Measurements from ENCODE around the gene OSBPL10. TPM values are rescaled to one million over a fixed set of nuclear protein-coding genes. Genes with fewer than 3 reads are reported as not detected.

The OSBPL10 gene
- total RNA-seq, 1 donor from 2014 or later, result 45.4 TPM

- Mint-ChIP-seq H3K36me3 (ENCODE audit: low read depth) (no peaks in the 10 kb centered on the region), H3K27ac (ENCODE audit: unreplicated experiment) (no peak overlapping the region), H3K27me3 (ENCODE audit: low read depth) (no peaks in the 10 kb centered on the region), H3K9me3 (ENCODE audit: low read depth) (no peaks in the 10 kb centered on the region), H3K4me3 (ENCODE audit: unreplicated experiment) (no peak overlapping the region), H3K4me1 (ENCODE audit: low read depth) (peaks cover 20% of the 10 kb centered on the region)
- DNase-seq (ENCODE audit: low spot score), result no peak
- no peak for TF ChIP-seq CTCF (IDR thresholded peaks at IDR 0.05)
Measured at GRCh38 chr3:31927811-31928210, 53.3 kb downstream of the OSBPL10 start.

GRCh38 chr3:31926543-31926942 is 54.5 kb downstream of the OSBPL10 start:
- DNase-seq (ENCODE audit: low spot score), result no peak
- no peak for TF ChIP-seq CTCF (IDR thresholded peaks at IDR 0.05)
- Mint-ChIP-seq H3K4me1 (ENCODE audit: low read depth) (peaks cover 23% of the 10 kb centered on the region), H3K9me3 (ENCODE audit: low read depth) (no peaks in the 10 kb centered on the region), H3K27me3 (ENCODE audit: low read depth) (no peaks in the 10 kb centered on the region), H3K36me3 (ENCODE audit: low read depth) (no peaks in the 10 kb centered on the region), H3K4me3 (ENCODE audit: unreplicated experiment) (no peak overlapping the region), H3K27ac (ENCODE audit: unreplicated experiment) (no peak overlapping the region)

GRCh38 chr3:31925271-31925630 is 55.8 kb downstream of the OSBPL10 start:
- Mint-ChIP-seq H3K27ac (ENCODE audit: unreplicated experiment) (no peak overlapping the region), H3K9me3 (ENCODE audit: low read depth) (peaks cover 2% of the 10 kb centered on the region), H3K36me3 (ENCODE audit: low read depth) (peaks cover 1% of the 10 kb centered on the region), H3K27me3 (ENCODE audit: low read depth) (no peaks in the 10 kb centered on the region), H3K4me1 (ENCODE audit: low read depth) (peaks cover 23% of the 10 kb centered on the region), H3K4me3 (ENCODE audit: unreplicated experiment) (no peak overlapping the region)
- no peak for DNase-seq (ENCODE audit: low spot score)
- TF ChIP-seq CTCF (IDR thresholded peaks at IDR 0.05), result no peak

GRCh38 chr3:31924610-31925270 is 56.3 kb downstream of the OSBPL10 start:
- peaks cover 7% of the 10 kb centered on the region for H3K36me3 Mint-ChIP-seq (ENCODE audit: low read depth)
- H3K4me1 Mint-ChIP-seq (ENCODE audit: low read depth), result peaks cover 23% of the 10 kb centered on the region
- no peak overlapping the region for H3K4me3 Mint-ChIP-seq (ENCODE audit: unreplicated experiment)
- no peaks in the 10 kb centered on the region for H3K27me3 Mint-ChIP-seq (ENCODE audit: low read depth)
- H3K27ac Mint-ChIP-seq (ENCODE audit: unreplicated experiment), result no peak overlapping the region
- no peak for DNase-seq (ENCODE audit: low spot score)
- peaks cover 7% of the 10 kb centered on the region for H3K9me3 Mint-ChIP-seq (ENCODE audit: low read depth)
- TF ChIP-seq CTCF (IDR thresholded peaks at IDR 0.05), result no peak

- H3K4me1 Mint-ChIP-seq (ENCODE audit: low read depth), result peaks cover 33% of the 10 kb centered on the region
- TF ChIP-seq CTCF (IDR thresholded peaks at IDR 0.05), result no peak
- no peak for DNase-seq (ENCODE audit: low spot score)
- H3K27me3 Mint-ChIP-seq (ENCODE audit: low read depth), result no peaks in the 10 kb centered on the region
- peaks cover 7% of the 10 kb centered on the region for H3K36me3 Mint-ChIP-seq (ENCODE audit: low read depth)
- H3K4me3 Mint-ChIP-seq (ENCODE audit: unreplicated experiment), result no peak overlapping the region
- peaks cover 10% of the 10 kb centered on the region for H3K9me3 Mint-ChIP-seq (ENCODE audit: low read depth)
- no peak overlapping the region for H3K27ac Mint-ChIP-seq (ENCODE audit: unreplicated experiment)
Measured at GRCh38 chr3:31922962-31923361, 58.1 kb downstream of the OSBPL10 start.
